Measurements from ENCODE around the gene RSRP1. TPM values are rescaled to one million over a fixed set of nuclear protein-coding genes. Genes with fewer than 3 reads are reported as not detected.

The RSRP1 gene
- total and polyA plus RNA-seq, 2 of the 13 experiments (the other 11 are each of a cell fraction or from before 2014, with no cell fraction given) = 43.9 to 52.8 TPM

GRCh38 chr1:25247024-25247828 lies at the start of gene RSRP1 (continued):
- TF ChIP-seq KLF15 (CRISPR knock-in tag; IDR thresholded peaks at IDR 0.05; ENCODE audit: borderline replicate concordance) (peak; percentile 33; the same call in 1 of the 2 replicates), ZHX1 (CRISPR knock-in tag; IDR thresholded peaks at IDR 0.05; ENCODE audit: low read depth) (0 out of 2 replicates have a peak, but pooled peaks have one; percentile 77), ZNF552 (CRISPR knock-in tag; IDR thresholded peaks at IDR 0.05; ENCODE audit: borderline replicate concordance) (no peak), HNF4A (CRISPR knock-in tag; IDR thresholded peaks at IDR 0.05) (0 out of 2 replicates have a peak, but pooled peaks have one; percentile 4), ATF1 (CRISPR knock-in tag; IDR thresholded peaks at IDR 0.05) (peak; percentile 31; the same call in 1 of the 2 replicates), U2AF1 (optimal IDR thresholded peaks at IDR 0.05; ENCODE audit: low read depth, low read length) (peak; percentile 86), ATF2 (CRISPR knock-in tag; IDR thresholded peaks at IDR 0.05) (peak; percentile 63; the same call in 1 of the 2 replicates), ZNF460 (CRISPR knock-in tag; IDR thresholded peaks at IDR 0.05; ENCODE audit: borderline replicate concordance) (no peak), SRY (CRISPR knock-in tag; IDR thresholded peaks at IDR 0.05) (peak; percentile 22; the same call in 1 of the 2 replicates), GPN1 (CRISPR knock-in tag; IDR thresholded peaks at IDR 0.05; ENCODE audit: borderline replicate concordance) (peak; percentile 70; the same call in 1 of the 2 replicates), RARA (CRISPR knock-in tag; IDR thresholded peaks at IDR 0.05) (peak; percentile 33), REL (CRISPR knock-in tag; conservative IDR thresholded peaks at IDR 0.05) (no peak), STAT5B (CRISPR knock-in tag; IDR thresholded peaks at IDR 0.05) (0 out of 2 replicates have a peak, but pooled peaks have one; percentile 71), ZNF773 (CRISPR knock-in tag; IDR thresholded peaks at IDR 0.05; ENCODE audit: borderline replicate concordance) (no peak), POLR2G (IDR thresholded peaks at IDR 0.05; ENCODE audit: low read depth, low read length) (peak; percentile 100), ATF7 (IDR thresholded peaks at IDR 0.05) (no peak), ATF7 (CRISPR knock-in tag; IDR thresholded peaks at IDR 0.05) (no peak; the same call in 1 of the 2 replicates), AGO1 (IDR thresholded peaks at IDR 0.05; ENCODE audit: low read depth, low read length, poor library complexity, severe bottlenecking) (peak; percentile 87), ZBTB38 (CRISPR knock-in tag; IDR thresholded peaks at IDR 0.05) (peak; percentile 70), PHF5A (CRISPR knock-in tag; IDR thresholded peaks at IDR 0.05; ENCODE audit: low read depth, unreplicated experiment) (peak; percentile 40), ZNF619 (CRISPR knock-in tag; IDR thresholded peaks at IDR 0.05) (peak; percentile 88; the same call in 1 of the 2 replicates), MYNN (CRISPR knock-in tag; IDR thresholded peaks at IDR 0.05; ENCODE audit: low read depth) (0 out of 2 replicates have a peak, but pooled peaks have one; percentile 52), KDM5B (CRISPR knock-in tag; IDR thresholded peaks at IDR 0.05; ENCODE audit: borderline replicate concordance) (peak; percentile 60; the same call in 1 of the 2 replicates), ZSCAN30 (CRISPR knock-in tag; IDR thresholded peaks at IDR 0.05) (no peak), HNRNPK (IDR thresholded peaks at IDR 0.05; ENCODE audit: low read depth, low read length, poor library complexity, severe bottlenecking) (peak; percentile 7), ZNF17 (CRISPR knock-in tag; IDR thresholded peaks at IDR 0.05) (no peak), ZNF382 (CRISPR knock-in tag; IDR thresholded peaks at IDR 0.05; ENCODE audit: borderline replicate concordance) (no peak)
